ENCODE results near the gene ATXN7L1. TPM values are rescaled to one million over a fixed set of nuclear protein-coding genes. Genes with fewer than 3 reads are reported as not detected.

ATXN7L1 gene
- total RNA-seq, 1 experiment from 2014 or later: 29.9 TPM

DNA sequence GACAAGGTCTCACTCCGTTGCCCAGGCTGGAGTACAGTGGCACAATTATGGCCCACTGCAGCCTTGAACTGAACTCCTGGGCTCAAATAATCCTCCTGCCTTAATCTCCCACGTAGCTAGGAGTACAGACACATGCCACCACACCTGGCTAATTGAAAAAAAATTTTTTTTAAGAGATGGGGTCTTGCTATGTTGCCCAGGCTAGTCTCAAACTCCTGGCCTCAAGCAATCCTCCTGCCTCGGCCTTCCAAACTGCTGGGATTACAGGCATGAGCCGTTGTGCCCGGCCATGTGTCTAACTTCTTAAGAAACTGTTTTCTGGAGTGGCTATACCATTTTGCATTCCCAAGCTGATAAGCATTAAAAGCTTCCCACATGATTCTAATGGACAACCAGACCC is 285.6 kb downstream of the ATXN7L1 start:
- ChIA-PET POLR2A (ENCODE audit: low non-redundant PET) (interaction anchor here (0.7 kb wide), 1 partner anchor 798 kb away, joined by 3 read pairs; no protein-coding TSS in a partner anchor), CTCF (no interaction called here)
- no peak overlapping the region for H3K4me3 ChIP-seq (ENCODE audit: low read depth, low read length, poor library complexity, severe bottlenecking)
- no peaks in the 10 kb centered on the region for H3K27me3 ChIP-seq (replicated peaks; ENCODE audit: insufficient read depth, low read depth, low read length, poor library complexity)
- H3K36me3 ChIP-seq (ENCODE audit: insufficient read depth, low read length, poor library complexity, severe bottlenecking): no peaks in the 10 kb centered on the region
- intact Hi-C loops (cut with micrococcal nuclease; ENCODE audit: unreplicated experiment): loop anchor here (5.0 kb wide), 1 partner anchor 452 kb away; no protein-coding TSS in a partner anchor
- H3K4me1 ChIP-seq (ENCODE audit: insufficient read depth, low read length, poor library complexity, severe bottlenecking): no peaks in the 10 kb centered on the region
- BruUV-seq (replicated peaks): no TSS peak
- no peak overlapping the region for H3K27ac ChIP-seq (ENCODE audit: low read depth, low read length, poor library complexity, severe bottlenecking)
- no peak for DNase-seq (ENCODE audit: low spot score)
- TF ChIP-seq EZH2 (IDR thresholded peaks at IDR 0.05; ENCODE audit: borderline replicate concordance, low read depth, low read length, poor library complexity, severe bottlenecking): no peak
- TF ChIP-seq, protein P1, sequence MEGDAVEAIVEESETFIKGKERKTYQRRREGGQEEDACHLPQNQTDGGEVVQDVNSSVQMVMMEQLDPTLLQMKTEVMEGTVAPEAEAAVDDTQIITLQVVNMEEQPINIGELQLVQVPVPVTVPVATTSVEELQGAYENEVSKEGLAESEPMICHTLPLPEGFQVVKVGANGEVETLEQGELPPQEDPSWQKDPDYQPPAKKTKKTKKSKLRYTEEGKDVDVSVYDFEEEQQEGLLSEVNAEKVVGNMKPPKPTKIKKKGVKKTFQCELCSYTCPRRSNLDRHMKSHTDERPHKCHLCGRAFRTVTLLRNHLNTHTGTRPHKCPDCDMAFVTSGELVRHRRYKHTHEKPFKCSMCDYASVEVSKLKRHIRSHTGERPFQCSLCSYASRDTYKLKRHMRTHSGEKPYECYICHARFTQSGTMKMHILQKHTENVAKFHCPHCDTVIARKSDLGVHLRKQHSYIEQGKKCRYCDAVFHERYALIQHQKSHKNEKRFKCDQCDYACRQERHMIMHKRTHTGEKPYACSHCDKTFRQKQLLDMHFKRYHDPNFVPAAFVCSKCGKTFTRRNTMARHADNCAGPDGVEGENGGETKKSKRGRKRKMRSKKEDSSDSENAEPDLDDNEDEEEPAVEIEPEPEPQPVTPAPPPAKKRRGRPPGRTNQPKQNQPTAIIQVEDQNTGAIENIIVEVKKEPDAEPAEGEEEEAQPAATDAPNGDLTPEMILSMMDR (conservative IDR thresholded peaks at IDR 0.05; ENCODE audit: low read depth, low read length): no peak
- no peaks in the 10 kb centered on the region for H3K9me3 ChIP-seq (ENCODE audit: low read depth, low read length, poor library complexity, severe bottlenecking)

DNA sequence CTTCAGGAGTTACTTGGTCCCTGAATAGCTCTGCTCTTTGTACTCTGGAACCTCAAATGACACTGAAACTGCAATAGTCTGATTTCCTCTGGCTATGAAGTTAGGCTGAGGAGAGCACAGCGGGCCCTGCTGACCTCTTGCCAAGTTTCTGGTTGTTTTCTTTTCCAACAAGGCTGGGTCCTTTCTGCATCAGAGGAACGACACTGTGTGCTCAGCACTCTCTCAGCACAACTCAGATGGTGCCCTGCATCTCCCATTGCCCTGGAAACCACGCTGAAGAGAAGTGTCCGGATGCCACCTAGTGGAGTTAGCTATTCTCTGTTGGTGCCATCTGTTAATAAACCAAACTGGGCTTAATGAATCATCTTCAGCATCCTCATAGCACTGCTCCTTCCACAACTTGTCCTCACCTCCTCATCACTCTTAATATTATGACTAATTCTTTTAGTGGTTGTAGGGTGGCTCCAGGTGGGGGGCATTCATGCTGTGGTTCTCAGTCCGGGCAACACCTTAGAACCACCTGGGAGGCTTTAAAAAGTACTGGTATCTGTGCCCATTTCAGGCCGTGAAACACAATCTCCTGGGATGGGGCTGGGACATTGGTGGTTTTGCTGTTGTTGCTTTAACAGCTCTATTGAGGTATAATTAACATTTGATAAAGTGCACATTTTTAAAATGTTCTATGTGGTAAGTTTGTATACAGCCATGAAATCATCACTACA is 286.9 kb downstream of the ATXN7L1 start:
- Histone ChIP-seq H3K4me3 (ENCODE audit: low read depth, low read length, poor library complexity, severe bottlenecking) (no peak overlapping the region), H3K27me3 (replicated peaks; ENCODE audit: insufficient read depth, low read depth, low read length, poor library complexity) (no peaks in the 10 kb centered on the region), H3K4me1 (ENCODE audit: insufficient read depth, low read length, poor library complexity, severe bottlenecking) (no peaks in the 10 kb centered on the region), H3K36me3 (ENCODE audit: insufficient read depth, low read length, poor library complexity, severe bottlenecking) (no peaks in the 10 kb centered on the region), H3K27ac (ENCODE audit: low read depth, low read length, poor library complexity, severe bottlenecking) (no peak overlapping the region), H3K9me3 (ENCODE audit: low read depth, low read length, poor library complexity, severe bottlenecking) (no peaks in the 10 kb centered on the region)
- CTCF ChIA-PET: interaction anchor here (0.6 to 1.5 kb wide), 3 partner anchors 13 to 706 kb away, joined by 3 to 5 read pairs (median 3); no protein-coding TSS in a partner anchor
- no peak for TF ChIP-seq EZH2 (IDR thresholded peaks at IDR 0.05; ENCODE audit: borderline replicate concordance, low read depth, low read length, poor library complexity, severe bottlenecking)
- TF ChIP-seq, protein P1 (conservative IDR thresholded peaks at IDR 0.05; ENCODE audit: low read depth, low read length): peak; percentile 83
- POLR2A ChIA-PET (ENCODE audit: low non-redundant PET): no interaction called here
- no TSS peak for BruUV-seq (replicated peaks)
- intact Hi-C loops (cut with micrococcal nuclease; ENCODE audit: unreplicated experiment): loop anchor here (2.0 to 5.0 kb wide), 3 partner anchors 453 to 707 kb away; no protein-coding TSS in a partner anchor
- DNase-seq (ENCODE audit: low spot score): peak; percentile 91

GRCh38 chr7:105587909-105588635 is 288.3 kb downstream of the ATXN7L1 start:
- H3K27me3 ChIP-seq (replicated peaks; ENCODE audit: insufficient read depth, low read depth, low read length, poor library complexity): no peaks in the 10 kb centered on the region
- TF ChIP-seq, protein P1 (conservative IDR thresholded peaks at IDR 0.05; ENCODE audit: low read depth, low read length): no peak
- TF ChIP-seq EZH2 (IDR thresholded peaks at IDR 0.05; ENCODE audit: borderline replicate concordance, low read depth, low read length, poor library complexity, severe bottlenecking): no peak
- H3K9me3 ChIP-seq (ENCODE audit: low read depth, low read length, poor library complexity, severe bottlenecking): no peaks in the 10 kb centered on the region
- DNase-seq (ENCODE audit: low spot score): no peak
- no peak overlapping the region for H3K27ac ChIP-seq (ENCODE audit: low read depth, low read length, poor library complexity, severe bottlenecking)
- POLR2A ChIA-PET (ENCODE audit: low non-redundant PET): no interaction called here
- intact Hi-C loops (cut with micrococcal nuclease; ENCODE audit: unreplicated experiment): loop anchor here (2.0 to 5.0 kb wide), 2 partner anchors 665 to 706 kb away; no protein-coding TSS in a partner anchor
- no peak overlapping the region for H3K4me3 ChIP-seq (ENCODE audit: low read depth, low read length, poor library complexity, severe bottlenecking)
- no TSS peak for BruUV-seq (replicated peaks)
- no peaks in the 10 kb centered on the region for H3K4me1 ChIP-seq (ENCODE audit: insufficient read depth, low read length, poor library complexity, severe bottlenecking)
- H3K36me3 ChIP-seq (ENCODE audit: insufficient read depth, low read length, poor library complexity, severe bottlenecking): no peaks in the 10 kb centered on the region
- CTCF ChIA-PET: interaction anchor here (0.7 kb wide), 1 partner anchor 280 kb away, joined by 4 read pairs; no protein-coding TSS in a partner anchor
